HepG2 (cell line): ENCODE results near the gene EGLN2. TPM values are rescaled to one million over a fixed set of nuclear protein-coding genes. Genes with fewer than 3 reads are reported as not detected.

Experiments
- AGO1 ChIP-seq: fragments of 200-400 bp; formaldehyde crosslinking; IDR thresholded peaks from 2 replicates; pipeline ENCODE4 v1.6.1; 2017; ENCODE audit warnings: mild to moderate bottlenecking, low read depth, low read length, moderate library complexity; ENCODE audit not compliant: poor library complexity, severe bottlenecking
- BCLAF1 ChIP-seq: fragments of 450-650 bp; IDR thresholded peaks from 2 replicates; pipeline ENCODE4 v1.6.1; 2017; ENCODE audit warnings: mild to moderate bottlenecking
- DMAP1 ChIP-seq: IDR thresholded peaks from 2 replicates; pipeline ENCODE4 v1.6.1; 2016
- EED ChIP-seq: sonication (generic); formaldehyde crosslinking; IDR thresholded peaks from 2 replicates; pipeline ENCODE4 v1.5.0; 2020; ENCODE audit warnings: mild to moderate bottlenecking, missing genetic modification reagents
- MED8 ChIP-seq: sonication (generic); formaldehyde crosslinking; IDR thresholded peaks from 2 replicates; pipeline ENCODE4 v1.8.1; 2023; ENCODE audit warnings: mild to moderate bottlenecking, missing genetic modification reagents; ENCODE audit not compliant: insufficient replicate concordance
- MLXIP ChIP-seq: sonication (generic); formaldehyde crosslinking; IDR thresholded peaks from 2 replicates; pipeline ENCODE4 v1.9.0; 2021; ENCODE audit warnings: missing genetic modification reagents, borderline replicate concordance
- MXD4 ChIP-seq: IDR thresholded peaks from 2 replicates; pipeline ENCODE4 v1.6.1; 2016; ENCODE audit warnings: mild to moderate bottlenecking, missing biosample characterization, missing genetic modification reagents
- NR2F6 ChIP-seq, 2 experiments: IDR thresholded peaks; 2 replicates each; pipeline ENCODE4 v1.6.1; 2016; ENCODE audit warnings: antibody characterized with exemption in 1 of 2, mild to moderate bottlenecking in 1 of 2
- RAD51 ChIP-seq: fragments of 450-650 bp; IDR thresholded peaks from 2 replicates; pipeline ENCODE4 v1.6.1; 2016; ENCODE audit warnings: borderline replicate concordance
- SNRNP70 ChIP-seq: fragments of 200-400 bp; formaldehyde crosslinking; IDR thresholded peaks from 2 replicates; pipeline ENCODE4 v1.6.1; 2017; ENCODE audit warnings: mild to moderate bottlenecking, low read depth, low read length, moderate library complexity
- SRSF4 ChIP-seq: fragments of 200-400 bp; formaldehyde crosslinking; IDR thresholded peaks from one replicate; pipeline ENCODE4 v1.6.1; 2018; ENCODE audit warnings: mild to moderate bottlenecking, low read depth, low read length, moderate library complexity; ENCODE audit not compliant: poor library complexity, severe bottlenecking
- SRSF9 ChIP-seq: fragments of 200-400 bp; formaldehyde crosslinking; IDR thresholded peaks from 2 replicates; pipeline ENCODE4 v1.6.1; 2018; ENCODE audit warnings: borderline replicate concordance, mild to moderate bottlenecking, low read depth, low read length; ENCODE audit not compliant: insufficient read depth, poor library complexity, severe bottlenecking
- TCF7 ChIP-seq: sonication (generic); IDR thresholded peaks from 2 replicates; pipeline ENCODE4 v1.6.1; 2016; ENCODE audit warnings: antibody characterized with exemption, low read depth
- TFDP1 ChIP-seq: IDR thresholded peaks from 2 replicates; pipeline ENCODE4 v1.6.1; 2016; ENCODE audit warnings: missing compliant biosample characterization, missing genetic modification reagents, borderline replicate concordance
- ZNF20 ChIP-seq: sonication (generic); formaldehyde crosslinking; IDR thresholded peaks from 2 replicates; pipeline ENCODE4 v1.4.0; 2020; ENCODE audit warnings: mild to moderate bottlenecking, moderate library complexity, missing genetic modification reagents
- ZNF703 ChIP-seq: sonication (generic); formaldehyde crosslinking; IDR thresholded peaks from 2 replicates; pipeline ENCODE4 v1.5.1; 2020; ENCODE audit warnings: missing genetic modification reagents, mild to moderate bottlenecking, moderate library complexity, borderline replicate concordance
- polyA plus RNA-seq, 8 experiments: library from polyadenylated mRNA; depleted of rRNA in 3 of 8; stranded (reverse) in 7 of 8; unstranded in 1 of 8; fragments of >200 nt; fragmentation: Illumina TruSeq in 4 of 8; extraction: Trizol in 4 of 8; gene quantifications; 2 replicates each; pipeline versions ENCODE4 v1.2.1 to v1.2.3, GENCODE V29; 2011 to 2016; ENCODE audit warnings: low read depth in 4 of 8, missing spikeins in 1 of 8, mixed read lengths in 1 of 8; ENCODE audit not compliant: insufficient read depth in 1 of 8
- total RNA-seq, 5 experiments: library from RNA; depleted of rRNA; stranded (reverse); fragments of >200 nt; fragmentation: Illumina TruSeq; extraction: Trizol; gene quantifications; 2 replicates each; pipeline ENCODE4 v1.2.3, GENCODE V29; 2016; ENCODE audit warnings: low read depth in 1 of 5
- TF ChIP-seq, protein P1 (sequence below): sonication (generic); formaldehyde crosslinking; IDR thresholded peaks from 2 replicates; pipeline ENCODE4 v1.5.0; 2020; ENCODE audit warnings: missing genetic modification reagents, mild to moderate bottlenecking, borderline replicate concordance

EGLN2 gene
- total and polyA plus RNA-seq, 2 of the 13 experiments (the other 11 are each of a cell fraction or from before 2014, with no cell fraction given) = 16.5 to 40.8 TPM

- TF ChIP-seq TFDP1 (CRISPR knock-in tag) = peak; percentile 78; the same call in 1 of the 2 replicates
- no peak for TF ChIP-seq EED
- TF ChIP-seq SNRNP70 = no peak
- peak; percentile 83 for TF ChIP-seq DMAP1 (CRISPR knock-in tag)
- TF ChIP-seq ZNF20 = 0 out of 2 replicates have a peak, but pooled peaks have one; percentile 27
- no peak for TF ChIP-seq NR2F6 (IDR thresholded peaks at IDR 0.05)
- no peak for TF ChIP-seq NR2F6 (CRISPR knock-in tag; IDR thresholded peaks at IDR 0.05)
- TF ChIP-seq ZNF703 (CRISPR knock-in tag) = no peak
- no peak for TF ChIP-seq MED8 (CRISPR knock-in tag)
- TF ChIP-seq SRSF9 = no peak
- TF ChIP-seq TCF7 = no peak
- peak; percentile 78; the same call in 1 of the 2 replicates for TF ChIP-seq MXD4 (CRISPR knock-in tag)
- TF ChIP-seq RAD51 = no peak
- TF ChIP-seq, protein P1, sequence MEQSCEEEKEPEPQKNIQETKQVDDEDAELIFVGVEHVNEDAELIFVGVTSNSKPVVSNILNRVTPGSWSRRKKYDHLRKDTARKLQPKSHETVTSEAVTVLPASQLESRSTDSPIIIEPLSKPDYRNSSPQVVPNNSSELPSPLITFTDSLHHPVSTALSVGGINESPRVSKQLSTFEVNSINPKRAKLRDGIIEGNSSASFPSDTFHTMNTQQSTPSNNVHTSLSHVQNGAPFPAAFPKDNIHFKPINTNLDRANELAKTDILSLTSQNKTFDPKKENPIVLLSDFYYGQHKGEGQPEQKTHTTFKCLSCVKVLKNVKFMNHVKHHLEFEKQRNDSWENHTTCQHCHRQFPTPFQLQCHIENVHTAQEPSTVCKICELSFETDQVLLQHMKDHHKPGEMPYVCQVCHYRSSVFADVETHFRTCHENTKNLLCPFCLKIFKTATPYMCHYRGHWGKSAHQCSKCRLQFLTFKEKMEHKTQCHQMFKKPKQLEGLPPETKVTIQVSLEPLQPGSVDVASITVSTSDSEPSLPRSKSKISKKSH (CRISPR knock-in tag) = no peak
- TF ChIP-seq BCLAF1 = no peak
- TF ChIP-seq SRSF4 = no peak
- 0 out of 2 replicates have a peak, but pooled peaks have one; percentile 46 for TF ChIP-seq MLXIP (CRISPR knock-in tag)
- no peak for TF ChIP-seq AGO1
Measured at GRCh38 chr19:40750874-40751537, 48.0 kb upstream of the EGLN2 start, which contains the start of gene SNRPA (continued).
